B cell (primary cell): ENCODE results near the gene EPSTI1. TPM values are rescaled to one million over a fixed set of nuclear protein-coding genes. Genes with fewer than 3 reads are reported as not detected.

Experiments
- ATAC-seq: fragments of 200-7000 bp; cut with Tn5 transposase; one replicate; pipeline ENCODE4 v1.10.0; 2021; ENCODE audit warnings: low read depth, mild to moderate bottlenecking, moderate number of reproducible peaks, moderate library complexity
- CTCF ChIA-PET: fragments of 350-600 bp; sonication (Branson Sonifier 250); formaldehyde crosslinking; loops from one replicate; lab custom pipeline; 2021; ENCODE audit warnings: antibody characterized with exemption, inconsistent platforms; lab: Charles Lee
- POLR2A ChIA-PET: fragments of 350-600 bp; sonication (Branson Sonifier 250); formaldehyde crosslinking; loops from one replicate; lab custom pipeline; 2021; ENCODE audit warnings: antibody characterized with exemption; lab: Charles Lee
- DNase-seq: peaks from one replicate; pipeline ENCODE4 v3.0.0; 2013
- H2AFZ ChIP-seq: 2 replicates; pipeline ENCODE4 v1.6.1; 2012; ENCODE audit warnings: mild to moderate bottlenecking, low read depth, low read length; ENCODE audit not compliant: insufficient read depth, poor library complexity, severe bottlenecking
- H3K27ac ChIP-seq, 2 donors: 1 replicate in 1 of 2; 2 replicates in 1 of 2; pipeline ENCODE4 v1.5.1; 2012 to 2013; ENCODE audit warnings: low read length in 2 of 2, mild to moderate bottlenecking in 2 of 2, moderate library complexity in 1 of 2
- H3K27me3 ChIP-seq, 4 experiments: fragments of 200-600 bp in 1 of 4; sonication (generic) in 1 of 4; replicated peaks in 1 of 4; 1 replicate in 2 of 4; 2 replicates in 2 of 4; pipeline versions ENCODE4 v1.6.1 to v1.7.0; 2013 to 2016; ENCODE audit warnings: low read length in 3 of 4, mild to moderate bottlenecking in 2 of 4, mixed read lengths in 1 of 4, moderate library complexity in 1 of 4; ENCODE audit not compliant: insufficient read depth in 4 of 4, control insufficient read depth in 3 of 4; ENCODE audit errors: control extremely low read depth in 1 of 4
- H3K36me3 ChIP-seq, 2 experiments: replicated peaks in 1 of 2; 1 replicate in 1 of 2; 2 replicates in 1 of 2; pipeline versions ENCODE4 v1.6.1 to v1.7.1; 2013; ENCODE audit warnings: low read length in 1 of 2; ENCODE audit not compliant: insufficient read depth in 2 of 2, control insufficient read depth in 1 of 2; ENCODE audit errors: control extremely low read depth in 1 of 2, extremely low read depth in 1 of 2
- H3K4me1 ChIP-seq, 2 donors: fragments of 200-600 bp in 1 of 2; sonication (generic) in 1 of 2; 1 replicate in 1 of 2; 2 replicates in 1 of 2; pipeline versions ENCODE4 v1.5.1 to v1.6.1; 2013 to 2017; ENCODE audit warnings: low read length in 2 of 2; ENCODE audit not compliant: control insufficient read depth in 2 of 2, insufficient read depth in 2 of 2
- H3K4me2 ChIP-seq: replicated peaks from 2 replicates; pipeline ENCODE3; 2012; ENCODE audit warnings: mild to moderate bottlenecking, low read depth, low read length; ENCODE audit not compliant: poor library complexity, severe bottlenecking
- H3K4me3 ChIP-seq, 5 experiments: fragments of 200-600 bp in 1 of 5; sonication (generic) in 1 of 5; 1 replicate in 3 of 5; 2 replicates in 2 of 5; pipeline versions ENCODE4 v1.5.1 to v1.7.0; 2011 to 2016; ENCODE audit warnings: low read length in 4 of 5, mild to moderate bottlenecking in 4 of 5, low read depth in 2 of 5, control low read depth in 1 of 5, moderate library complexity in 1 of 5; ENCODE audit not compliant: insufficient read depth in 1 of 5; ENCODE audit errors: control extremely low read depth in 1 of 5, extremely low read depth in 1 of 5
- H3K79me2 ChIP-seq: fragments of 200-600 bp; sonication (generic); one replicate; pipeline ENCODE4 v1.6.0; 2016; ENCODE audit warnings: low read length; ENCODE audit not compliant: control insufficient read depth, insufficient read depth
- H3K9ac ChIP-seq: fragments of 200-600 bp; sonication (generic); 2 replicates; pipeline ENCODE4 v1.6.1; 2017; ENCODE audit warnings: mild to moderate bottlenecking, low read length, moderate library complexity
- H3K9me3 ChIP-seq, 3 donors: one replicate each; pipeline versions ENCODE4 v1.6.1 to v1.7.1; 2013; ENCODE audit warnings: low read length in 2 of 3; ENCODE audit not compliant: control insufficient read depth in 2 of 3, insufficient read depth in 1 of 3; ENCODE audit errors: control extremely low read depth in 1 of 3
- H4K20me1 ChIP-seq: 2 replicates; pipeline ENCODE4 v1.6.0; 2012; ENCODE audit warnings: mild to moderate bottlenecking, low read length; ENCODE audit not compliant: insufficient read depth, control insufficient read depth, poor library complexity, severe bottlenecking
- H3K27ac Mint-ChIP-seq: one replicate; pipeline ENCODE4 v1.8.0; 2021; ENCODE audit warnings: mixed read lengths
- H3K27me3 Mint-ChIP-seq: one replicate; pipeline ENCODE4 v1.8.0; 2021; ENCODE audit warnings: mixed read lengths
- H3K4me1 Mint-ChIP-seq: one replicate; pipeline ENCODE4 v1.8.0; 2021; ENCODE audit warnings: mixed read lengths
- H3K4me3 Mint-ChIP-seq: one replicate; pipeline ENCODE4 v1.8.0; 2021; ENCODE audit warnings: mixed read lengths
- H3K9me3 Mint-ChIP-seq: one replicate; pipeline ENCODE4 v1.8.0; 2022; ENCODE audit warnings: mixed read lengths; ENCODE audit not compliant: insufficient read depth
- EZH2 ChIP-seq: IDR thresholded peaks from 2 replicates; pipeline ENCODE4 v1.6.1; 2012; ENCODE audit warnings: borderline replicate concordance, low read depth, mild to moderate bottlenecking, moderate library complexity, low read length; ENCODE audit not compliant: insufficient read depth, poor library complexity, severe bottlenecking
- WGBS: methylation state at CpG from one replicate; pipeline ENCODE4 v1.1.5; 2013; ENCODE audit warnings: missing lambda C conversion rate; ENCODE audit not compliant: insufficient coverage; 5-methylcytosine and 5-hydroxymethylcytosine counted together
- intact Hi-C: fragments of 100-400 bp; cut with micrococcal nuclease; formaldehyde crosslinking; loops from one replicate; pipeline ENCODE4 v1.10.0; 2022
- polyA plus RNA-seq: library from polyadenylated mRNA; depleted of rRNA; stranded (reverse); fragments of >200 nt; gene quantifications from 2 replicates; pipeline ENCODE4 v1.2.3, GENCODE V29; 2012
- total RNA-seq, 2 donors: library from RNA; stranded (reverse); fragments of 120-200 nt in 1 of 2; gene quantifications; 1 replicate in 1 of 2; 2 replicates in 1 of 2; pipeline versions ENCODE4 v1.2.3 to v1.2.4, GENCODE V29; 2013 to 2022
- TF ChIP-seq, protein P1 (sequence below): fragments of 200-600 bp; IDR thresholded peaks from one replicate; pipeline ENCODE4 v1.8.0; 2022; ENCODE audit warnings: antibody characterized with exemption, mild to moderate bottlenecking

Gene EPSTI1
- total and polyA plus RNA-seq, 2 donors (not counting 1 experiment from before 2014, with no cell fraction given): 13.4 to 41.8 TPM

- H3K36me3 ChIP-seq: peaks cover 8 to 63% of the 10 kb centered on the region in 2 experiments
- no peaks in the 10 kb centered on the region for H3K79me2 ChIP-seq
- ATAC-seq: no peak
- no peak overlapping the region for H2AFZ ChIP-seq
- no peak overlapping the region for H3K4me2 ChIP-seq
- Mint-ChIP-seq H3K27ac (no peak overlapping the region), H3K9me3 (no peaks in the 10 kb centered on the region), H3K27me3 (no peaks in the 10 kb centered on the region), H3K4me3 (no peak overlapping the region), H3K4me1 (no peaks in the 10 kb centered on the region)
- H3K9ac ChIP-seq: no peak overlapping the region
- no peaks in the 10 kb centered on the region for H4K20me1 ChIP-seq
- no peak for DNase-seq
- no peaks in the 10 kb centered on the region for H3K27me3 ChIP-seq
- ChIA-PET POLR2A (no interaction called here), CTCF (no interaction called here)
- 88% methylated on average over 3 of the region's 3 CpGs for WGBS
- H3K4me1 ChIP-seq: no peaks in the 10 kb centered on the region
- H3K9me3 ChIP-seq: no peaks in the 10 kb centered on the region
- TF ChIP-seq, protein P1, sequence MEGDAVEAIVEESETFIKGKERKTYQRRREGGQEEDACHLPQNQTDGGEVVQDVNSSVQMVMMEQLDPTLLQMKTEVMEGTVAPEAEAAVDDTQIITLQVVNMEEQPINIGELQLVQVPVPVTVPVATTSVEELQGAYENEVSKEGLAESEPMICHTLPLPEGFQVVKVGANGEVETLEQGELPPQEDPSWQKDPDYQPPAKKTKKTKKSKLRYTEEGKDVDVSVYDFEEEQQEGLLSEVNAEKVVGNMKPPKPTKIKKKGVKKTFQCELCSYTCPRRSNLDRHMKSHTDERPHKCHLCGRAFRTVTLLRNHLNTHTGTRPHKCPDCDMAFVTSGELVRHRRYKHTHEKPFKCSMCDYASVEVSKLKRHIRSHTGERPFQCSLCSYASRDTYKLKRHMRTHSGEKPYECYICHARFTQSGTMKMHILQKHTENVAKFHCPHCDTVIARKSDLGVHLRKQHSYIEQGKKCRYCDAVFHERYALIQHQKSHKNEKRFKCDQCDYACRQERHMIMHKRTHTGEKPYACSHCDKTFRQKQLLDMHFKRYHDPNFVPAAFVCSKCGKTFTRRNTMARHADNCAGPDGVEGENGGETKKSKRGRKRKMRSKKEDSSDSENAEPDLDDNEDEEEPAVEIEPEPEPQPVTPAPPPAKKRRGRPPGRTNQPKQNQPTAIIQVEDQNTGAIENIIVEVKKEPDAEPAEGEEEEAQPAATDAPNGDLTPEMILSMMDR: no peak
- TF ChIP-seq EZH2: no peak
- no peak overlapping the region for H3K27ac ChIP-seq
- no peak overlapping the region for H3K4me3 ChIP-seq
- intact Hi-C loops: no loop called here
Measured at GRCh38 chr13:42892760-42893159, 99.3 kb downstream of the EPSTI1 start.

DNA sequence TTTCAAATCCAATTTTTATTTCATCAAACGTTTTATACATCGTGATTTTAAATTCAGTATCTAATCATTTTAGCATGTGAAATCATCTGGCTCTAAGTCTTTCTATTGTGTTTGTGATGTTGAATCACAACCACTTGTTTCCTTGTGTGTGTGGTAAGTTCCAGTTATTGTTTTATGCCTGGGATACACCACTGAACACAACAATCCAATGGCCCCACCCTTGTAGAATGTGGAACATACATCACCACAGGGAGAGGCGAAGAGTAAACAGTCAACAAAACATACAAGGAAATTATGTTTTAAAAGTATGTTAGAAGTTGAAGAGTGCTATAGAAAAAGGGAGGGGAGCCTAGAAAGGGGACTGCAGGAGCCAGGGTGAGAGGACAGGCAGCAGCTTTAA lies 100.5 kb downstream of the EPSTI1 start:
- Histone ChIP-seq H3K4me1 (no peaks in the 10 kb centered on the region), H3K4me3 (no peak overlapping the region), H3K4me2 (no peak overlapping the region), H4K20me1 (no peaks in the 10 kb centered on the region), H3K9ac (no peak overlapping the region), H3K27ac (no peak overlapping the region), H3K27me3 (no peaks in the 10 kb centered on the region), H3K36me3 (peaks cover 6 to 63% of the 10 kb centered on the region in 2 experiments), H3K79me2 (no peaks in the 10 kb centered on the region), H2AFZ (no peak overlapping the region), H3K9me3 (no peaks in the 10 kb centered on the region)
- H3K27ac Mint-ChIP-seq: no peak overlapping the region
- POLR2A ChIA-PET: no interaction called here
- H3K9me3 Mint-ChIP-seq: no peaks in the 10 kb centered on the region
- no peak overlapping the region for H3K4me3 Mint-ChIP-seq
- no peaks in the 10 kb centered on the region for H3K27me3 Mint-ChIP-seq
- TF ChIP-seq EZH2: no peak
- TF ChIP-seq, protein P1: no peak
- CTCF ChIA-PET: no interaction called here
- no peak for ATAC-seq
- intact Hi-C loops: no loop called here
- no peak for DNase-seq
- H3K4me1 Mint-ChIP-seq: no peaks in the 10 kb centered on the region
- no CpG with 5 or more reads among the region's 3 CpGs for WGBS
